ENCODE results near the gene SPIRE1.

DNA sequence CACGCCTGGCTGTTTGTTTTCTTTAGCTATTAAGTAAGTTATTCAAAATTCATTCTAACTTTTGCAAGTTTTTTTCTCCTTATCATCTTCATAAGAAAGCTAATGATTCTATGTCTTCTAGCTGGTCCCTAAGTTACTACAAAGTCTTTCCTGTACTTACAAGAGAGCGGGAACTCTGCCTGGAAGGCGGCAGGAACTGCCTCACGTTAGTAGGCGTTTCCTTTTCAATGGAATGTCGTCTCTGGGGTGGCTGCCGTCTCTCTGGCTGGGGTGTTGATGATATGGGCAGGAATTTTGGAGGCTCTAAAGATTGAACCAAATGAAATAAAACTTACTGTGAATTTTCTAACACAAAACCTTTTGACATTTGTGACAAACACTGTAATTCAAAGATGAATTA is 194.7 kb downstream of the SPIRE1 start:
- no peak for TF ChIP-seq GATA2 (IDR thresholded peaks at IDR 0.05; ENCODE audit: low read depth, low read length)
- no peak for TF ChIP-seq GATA3 (IDR thresholded peaks at IDR 0.05; ENCODE audit: low read depth, low read length)
